Activated T-helper 1 cell treated with anti-CD3 and anti-CD28 coated beads, Interleukin-12 subunit alpha, Interleukin-12 subunit beta, Interleukin-2, Interleukin-4 antibody, amounts not matched to agents 30 ng/mL and 10 ng/mL and 1 ng/mL, durations not matched to agents 14 hours and 24 hours and 36 hours (primary cell): ENCODE measurements around the gene FYN. TPM values are rescaled to one million over a fixed set of nuclear protein-coding genes. Genes with fewer than 3 reads are reported as not detected.

Experiments
- DNase-seq: peaks from one replicate; pipeline ENCODE4 v3.0.0; 2021; ENCODE audit warnings: low spot score
- H3K27ac Mint-ChIP-seq: one replicate; pipeline ENCODE4 v1.8.0; 2021; ENCODE audit warnings: mild to moderate bottlenecking, mixed read lengths
- H3K27me3 Mint-ChIP-seq: one replicate; pipeline ENCODE4 v1.8.0; 2022; ENCODE audit warnings: mild to moderate bottlenecking, moderate library complexity, mixed read lengths; ENCODE audit not compliant: insufficient read depth
- H3K36me3 Mint-ChIP-seq: one replicate; pipeline ENCODE4 v1.8.0; 2021; ENCODE audit warnings: low read depth, mixed read lengths
- H3K4me1 Mint-ChIP-seq: one replicate; pipeline ENCODE4 v1.8.0; 2021; ENCODE audit warnings: low read depth, mixed read lengths
- H3K4me3 Mint-ChIP-seq: one replicate; pipeline ENCODE4 v1.8.0; 2021; ENCODE audit warnings: mild to moderate bottlenecking, moderate library complexity, mixed read lengths
- H3K9me3 Mint-ChIP-seq: one replicate; pipeline ENCODE4 v1.8.0; 2021; ENCODE audit warnings: mixed read lengths
- intact Hi-C: fragments of 100-400 bp; cut with micrococcal nuclease; formaldehyde crosslinking; loops from one replicate; pipeline ENCODE4 v1.15.1; 2024
- total RNA-seq: library from RNA; stranded (reverse); gene quantifications from 2 replicates; pipeline ENCODE4 v1.2.3, GENCODE V29; 2022

The FYN gene
- total RNA-seq, 1 donor from 2014 or later = 347 TPM

GRCh38 chr6:111872401-111873177 is 663 bp downstream of the FYN start:
- intact Hi-C loops = loop anchor here (1.0 to 5.0 kb wide), 10 partner anchors 34 to 1058 kb away; partner anchors contain the start of genes CDK19 and TRAF3IP2
- peak overlapping the region; percentile 99 for H3K4me3 Mint-ChIP-seq
- H3K36me3 Mint-ChIP-seq = peaks cover 38% of the 10 kb centered on the region
- peaks cover 6% of the 10 kb centered on the region for H3K27me3 Mint-ChIP-seq
- peak overlapping the region; percentile 94 for H3K27ac Mint-ChIP-seq
- peaks cover 53% of the 10 kb centered on the region for H3K4me1 Mint-ChIP-seq
- peak; percentile 34 for DNase-seq
- H3K9me3 Mint-ChIP-seq = no peaks in the 10 kb centered on the region

- H3K36me3 Mint-ChIP-seq = peaks cover 43% of the 10 kb centered on the region
- peak overlapping the region; percentile 94 for H3K27ac Mint-ChIP-seq
- H3K4me1 Mint-ChIP-seq = peaks cover 60% of the 10 kb centered on the region
- peak; percentile 15 for DNase-seq
- H3K27me3 Mint-ChIP-seq = peaks cover 6% of the 10 kb centered on the region
- intact Hi-C loops = loop anchor here (1.0 to 5.0 kb wide), 9 partner anchors 26 to 1057 kb away; partner anchors contain the start of genes CDK19 and TRAF3IP2
- no peaks in the 10 kb centered on the region for H3K9me3 Mint-ChIP-seq
- H3K4me3 Mint-ChIP-seq = peak overlapping the region; percentile 99
These were observed 1.4 kb downstream of the FYN start for GRCh38 chr6:111871725-111872400.

- peak; percentile 47 for DNase-seq
- Mint-ChIP-seq H3K9me3 (no peaks in the 10 kb centered on the region), H3K4me3 (peak overlapping the region; percentile 99), H3K36me3 (peaks cover 46% of the 10 kb centered on the region), H3K27ac (peak overlapping the region; percentile 94), H3K4me1 (peaks cover 66% of the 10 kb centered on the region), H3K27me3 (peaks cover 6% of the 10 kb centered on the region)
- intact Hi-C loops = loop anchor here (1.0 to 5.0 kb wide), 7 partner anchors 25 to 384 kb away; partner anchors contain the start of gene TRAF3IP2
These were observed 2.0 kb downstream of the FYN start for GRCh38 chr6:111871207-111871606.

- no peaks in the 10 kb centered on the region for H3K9me3 Mint-ChIP-seq
- peaks cover 71% of the 10 kb centered on the region for H3K4me1 Mint-ChIP-seq
- peak overlapping the region; percentile 94 for H3K27ac Mint-ChIP-seq
- intact Hi-C loops = loop anchor here (1.0 to 5.0 kb wide), 7 partner anchors 24 to 383 kb away; partner anchors contain the start of gene TRAF3IP2
- no peak for DNase-seq
- H3K36me3 Mint-ChIP-seq = peaks cover 47% of the 10 kb centered on the region
- peaks cover 4% of the 10 kb centered on the region for H3K27me3 Mint-ChIP-seq
- H3K4me3 Mint-ChIP-seq = peak overlapping the region; percentile 99
These were observed 2.5 kb downstream of the FYN start for GRCh38 chr6:111870742-111871064.

GRCh38 chr6:111870051-111870741 is 3.1 kb downstream of the FYN start:
- Mint-ChIP-seq H3K4me1 (peaks cover 77% of the 10 kb centered on the region), H3K27ac (peak overlapping the region; percentile 94), H3K27me3 (no peaks in the 10 kb centered on the region), H3K4me3 (peak overlapping the region; percentile 99), H3K36me3 (peaks cover 50% of the 10 kb centered on the region), H3K9me3 (no peaks in the 10 kb centered on the region)
- intact Hi-C loops = loop anchor here (2.0 to 5.0 kb wide), 2 partner anchors 149 to 263 kb away; partner anchors contain the start of gene TRAF3IP2
- DNase-seq = no peak

GRCh38 chr6:111866857-111867256 is 6.4 kb downstream of the FYN start:
- Mint-ChIP-seq H3K4me1 (peaks cover 91% of the 10 kb centered on the region), H3K9me3 (no peaks in the 10 kb centered on the region), H3K4me3 (peak overlapping the region; percentile 32), H3K36me3 (peaks cover 66% of the 10 kb centered on the region), H3K27ac (peak overlapping the region; percentile 85), H3K27me3 (no peaks in the 10 kb centered on the region)
- intact Hi-C loops = no loop called here
- DNase-seq = no peak

- no peak for DNase-seq
- intact Hi-C loops = loop anchor here (1.0 kb wide), 2 partner anchors 20 to 28 kb away; no protein-coding TSS in a partner anchor
- no peaks in the 10 kb centered on the region for H3K27me3 Mint-ChIP-seq
- H3K4me1 Mint-ChIP-seq = peaks cover 95% of the 10 kb centered on the region
- peak overlapping the region; percentile 41 for H3K4me3 Mint-ChIP-seq
- peak overlapping the region; percentile 85 for H3K27ac Mint-ChIP-seq
- H3K9me3 Mint-ChIP-seq = no peaks in the 10 kb centered on the region
- peaks cover 66% of the 10 kb centered on the region for H3K36me3 Mint-ChIP-seq
These were observed 7.2 kb downstream of the FYN start for GRCh38 chr6:111865909-111866546.

GRCh38 chr6:111865049-111865585 is 8.1 kb downstream of the FYN start:
- peak overlapping the region; percentile 85 for H3K27ac Mint-ChIP-seq
- no peak for DNase-seq
- H3K9me3 Mint-ChIP-seq = no peaks in the 10 kb centered on the region
- intact Hi-C loops = loop anchor here (1.0 kb wide), 2 partner anchors 19 to 27 kb away; no protein-coding TSS in a partner anchor
- H3K36me3 Mint-ChIP-seq = peaks cover 67% of the 10 kb centered on the region
- H3K27me3 Mint-ChIP-seq = no peaks in the 10 kb centered on the region
- peak overlapping the region; percentile 45 for H3K4me3 Mint-ChIP-seq
- H3K4me1 Mint-ChIP-seq = peaks cover 97% of the 10 kb centered on the region

GRCh38 chr6:111864138-111865048 is 8.9 kb downstream of the FYN start:
- Mint-ChIP-seq H3K4me1 (peaks cover 97% of the 10 kb centered on the region), H3K27me3 (no peaks in the 10 kb centered on the region), H3K4me3 (peak overlapping the region; percentile 74), H3K27ac (peak overlapping the region; percentile 85), H3K9me3 (no peaks in the 10 kb centered on the region), H3K36me3 (peaks cover 60% of the 10 kb centered on the region)
- no peak for DNase-seq
- intact Hi-C loops = loop anchor here (1.0 kb wide), 2 partner anchors 18 to 26 kb away; no protein-coding TSS in a partner anchor

- H3K27ac Mint-ChIP-seq = peak overlapping the region; percentile 46
- no peaks in the 10 kb centered on the region for H3K27me3 Mint-ChIP-seq
- H3K4me3 Mint-ChIP-seq = no peak overlapping the region
- no peaks in the 10 kb centered on the region for H3K9me3 Mint-ChIP-seq
- peaks cover 58% of the 10 kb centered on the region for H3K36me3 Mint-ChIP-seq
- peaks cover 97% of the 10 kb centered on the region for H3K4me1 Mint-ChIP-seq
- DNase-seq = no peak
- intact Hi-C loops = no loop called here
These were observed 10.5 kb downstream of the FYN start for GRCh38 chr6:111862741-111863140.

- DNase-seq = no peak
- no peaks in the 10 kb centered on the region for H3K9me3 Mint-ChIP-seq
- H3K27ac Mint-ChIP-seq = no peak overlapping the region
- peaks cover 97% of the 10 kb centered on the region for H3K4me1 Mint-ChIP-seq
- no peak overlapping the region for H3K4me3 Mint-ChIP-seq
- no peaks in the 10 kb centered on the region for H3K27me3 Mint-ChIP-seq
- intact Hi-C loops = no loop called here
- peaks cover 54% of the 10 kb centered on the region for H3K36me3 Mint-ChIP-seq
These were observed 10.9 kb downstream of the FYN start for GRCh38 chr6:111862314-111862713.
